HG03064 (cell line): Measurements from ENCODE around the gene NFATC3.
A peak's percentile ranks its signal among the peaks of the same experiment; 100 is the strongest.

Experiments
- ATAC-seq: cut with Tn5 transposase; IDR thresholded peaks from one replicate; pipeline ENCODE4 v1.9.1; 2021; ENCODE audit warnings: low read depth; ENCODE audit not compliant: unreplicated experiment

The NFATC3 gene

DNA sequence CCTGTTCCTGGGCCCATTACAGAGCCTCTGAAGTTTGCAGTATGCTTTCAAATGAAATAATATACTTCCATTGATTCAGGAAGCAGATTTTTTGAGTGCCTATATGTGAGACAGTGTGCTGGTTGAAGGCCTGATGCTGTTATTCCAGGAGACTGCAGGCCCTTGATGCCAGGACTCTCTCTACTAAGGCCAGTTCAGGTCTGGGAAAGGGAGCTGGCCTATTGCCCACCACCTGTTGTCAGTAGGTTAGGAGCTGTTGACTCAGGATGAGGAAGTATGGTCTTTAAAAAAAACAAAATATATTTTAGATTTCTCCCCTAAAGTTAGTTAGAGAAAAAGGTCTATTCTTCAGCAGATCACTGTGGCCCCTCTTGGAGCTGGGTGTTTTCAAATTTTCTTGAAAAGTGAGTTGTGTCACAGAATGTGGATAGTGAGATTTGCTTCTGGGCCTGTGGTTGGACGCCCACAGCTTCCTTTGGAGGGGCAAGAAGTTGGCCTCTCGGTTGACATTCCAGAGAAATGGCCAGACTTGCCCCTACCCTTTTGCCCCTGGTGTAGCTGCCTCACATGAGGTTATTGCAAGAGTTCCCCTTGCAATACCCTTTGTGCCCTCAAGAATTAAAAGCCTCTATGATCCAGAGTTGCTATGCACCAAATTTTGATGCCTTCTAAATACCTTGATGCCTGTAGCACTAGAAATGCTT lies 142.8 kb downstream of the NFATC3 start:
- ATAC-seq = no peak

DNA sequence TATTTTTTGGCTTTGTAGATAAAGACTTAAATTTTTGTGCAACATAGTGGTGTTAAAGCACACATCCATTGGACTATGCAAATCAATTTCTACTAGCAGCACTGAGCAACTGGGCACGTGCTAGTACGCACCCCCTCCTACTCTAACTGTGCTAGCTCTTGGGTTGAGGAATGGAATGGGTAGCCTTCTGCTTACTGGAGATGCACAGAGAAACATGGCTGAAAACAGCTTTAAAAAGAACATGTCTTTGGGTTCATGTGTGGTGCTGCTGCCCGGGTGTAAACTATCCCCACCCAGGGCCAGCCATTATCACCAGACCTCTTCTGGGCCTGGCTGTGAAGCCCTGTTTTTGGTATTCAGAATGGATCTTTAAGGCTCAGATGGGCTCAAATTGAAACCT lies 143.5 kb downstream of the NFATC3 start:
- ATAC-seq = no peak

DNA sequence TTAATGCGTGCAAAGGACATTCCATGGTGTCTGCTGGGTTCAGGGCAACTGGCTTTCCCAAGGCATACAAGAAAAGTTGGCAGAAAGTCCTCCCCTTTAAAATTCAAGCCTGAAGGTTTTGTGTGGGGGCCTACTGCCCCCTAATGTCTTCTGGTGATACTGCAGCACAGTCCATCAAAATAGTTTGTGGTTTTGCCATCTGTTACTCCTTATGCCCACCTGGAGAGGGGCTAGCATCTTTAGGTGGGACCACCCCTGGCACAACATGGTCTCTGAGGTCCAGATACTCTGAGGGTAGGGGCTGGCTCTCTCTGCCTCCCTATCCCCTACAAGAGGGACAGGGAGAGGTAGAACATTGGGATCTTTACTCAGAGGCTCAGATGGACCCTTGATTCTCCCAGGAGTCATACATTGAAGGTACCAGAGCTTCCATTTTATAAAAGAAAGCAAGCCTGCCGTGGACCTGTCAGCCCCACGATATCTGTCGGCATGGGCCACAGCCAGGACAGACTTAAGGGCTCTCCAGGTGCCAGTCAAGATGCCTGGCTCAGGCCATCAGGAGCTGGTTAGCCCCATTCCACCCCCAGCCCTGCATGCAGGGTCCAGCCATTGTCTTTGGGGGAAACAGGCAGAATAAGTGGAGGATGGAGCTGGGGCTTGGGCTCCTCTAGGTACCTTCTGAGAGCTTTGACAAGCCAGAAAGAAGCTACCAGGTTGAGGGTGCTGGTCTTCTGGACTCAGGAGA lies 144.4 kb downstream of the NFATC3 start:
- no peak for ATAC-seq

DNA sequence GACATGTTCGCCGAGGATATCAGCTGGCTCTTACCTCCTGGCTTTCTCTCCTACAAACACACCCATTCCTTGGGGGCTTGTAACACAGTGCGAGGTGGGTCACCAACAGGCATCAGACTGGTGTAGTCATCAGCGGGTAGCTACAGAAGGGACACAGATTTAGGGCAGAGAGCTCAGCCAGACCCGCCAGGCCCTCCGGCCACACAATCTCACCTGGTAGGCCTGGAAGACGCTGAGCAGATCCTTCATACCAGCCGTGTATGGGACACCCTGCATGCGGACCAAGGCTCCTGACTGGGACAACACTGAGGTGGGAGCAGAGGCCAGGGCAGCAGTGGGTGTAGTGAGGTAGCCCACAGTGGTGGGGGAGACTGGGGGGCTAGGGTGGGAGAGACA lies 145.0 kb downstream of the NFATC3 start:
- ATAC-seq = no peak

DNA sequence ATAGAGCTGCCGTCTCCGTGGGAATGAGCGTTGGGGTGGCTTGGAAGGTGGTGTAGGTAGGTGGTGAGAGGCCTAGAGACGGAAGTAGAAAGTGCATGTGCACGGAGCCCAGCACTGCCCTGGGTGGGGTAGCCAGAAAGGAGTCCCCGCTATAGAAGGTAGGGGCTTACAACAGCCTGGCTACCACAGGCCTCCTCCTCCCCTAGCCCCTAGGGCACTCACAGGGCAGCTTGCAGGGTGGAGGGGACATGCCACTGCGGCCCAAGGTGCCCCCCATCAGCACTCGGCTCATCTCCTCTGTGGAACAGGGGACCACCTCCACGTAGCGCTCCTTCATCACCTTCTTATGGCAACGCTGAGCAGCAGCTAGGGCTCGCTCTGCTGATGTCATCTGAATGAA lies 145.8 kb downstream of the NFATC3 start:
- ATAC-seq = no peak

DNA sequence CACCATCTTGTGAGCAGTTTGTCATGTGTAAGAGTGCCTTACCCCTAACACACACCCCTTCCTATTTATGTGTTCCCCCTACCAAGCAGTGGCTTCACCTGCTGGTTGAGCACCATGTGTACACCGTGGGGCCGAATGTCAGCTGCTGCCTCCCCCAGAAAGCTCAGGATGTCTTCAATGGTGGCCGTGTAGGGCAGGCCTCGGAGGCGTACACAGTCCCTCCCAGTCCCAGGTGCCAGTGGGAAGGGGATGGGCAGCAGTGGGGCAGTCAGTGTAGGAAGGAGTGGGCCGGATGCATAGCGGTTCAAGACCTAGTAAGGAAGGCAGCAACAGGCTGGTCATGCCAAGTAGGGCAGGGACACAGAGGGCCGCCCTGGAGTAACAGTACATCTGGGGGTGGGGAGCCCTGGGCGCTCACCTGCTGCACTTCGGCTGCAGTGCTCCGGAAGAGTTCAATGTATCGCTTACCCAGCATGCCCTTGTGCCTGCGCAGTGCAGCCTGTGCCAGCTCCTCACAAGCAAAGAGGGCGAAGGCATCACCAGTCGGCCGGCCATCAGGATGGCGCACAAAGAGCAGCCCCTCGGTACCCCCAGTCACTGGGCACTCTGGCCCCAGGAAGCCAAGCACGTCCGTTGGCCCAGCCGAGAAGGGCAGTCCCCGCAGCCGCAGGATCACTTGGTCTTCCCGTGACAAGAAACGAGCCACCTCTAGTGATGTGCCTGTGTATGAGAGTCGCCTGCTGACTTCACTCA lies 146.4 kb downstream of the NFATC3 start:
- no peak for ATAC-seq

DNA sequence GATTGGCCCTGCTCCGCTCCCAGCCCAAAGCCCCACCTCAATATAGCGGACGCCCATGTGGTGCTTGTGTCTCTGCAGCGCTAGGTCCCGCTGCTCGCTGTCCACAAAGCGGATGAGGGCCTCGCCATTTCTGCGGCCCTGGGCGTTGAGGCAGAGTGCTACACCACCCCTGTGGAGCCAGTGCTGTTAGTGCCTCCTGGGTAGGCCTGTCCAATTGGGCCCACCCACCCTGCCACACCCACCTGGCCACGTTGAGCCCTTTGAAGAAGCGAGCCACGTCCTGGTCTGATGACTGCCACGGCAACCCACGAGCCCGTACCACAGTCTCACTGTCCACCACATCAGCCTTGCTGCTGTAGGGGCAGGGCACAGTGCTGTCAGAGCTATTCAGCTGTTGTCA lies 147.2 kb downstream of the NFATC3 start:
- ATAC-seq = no peak

DNA sequence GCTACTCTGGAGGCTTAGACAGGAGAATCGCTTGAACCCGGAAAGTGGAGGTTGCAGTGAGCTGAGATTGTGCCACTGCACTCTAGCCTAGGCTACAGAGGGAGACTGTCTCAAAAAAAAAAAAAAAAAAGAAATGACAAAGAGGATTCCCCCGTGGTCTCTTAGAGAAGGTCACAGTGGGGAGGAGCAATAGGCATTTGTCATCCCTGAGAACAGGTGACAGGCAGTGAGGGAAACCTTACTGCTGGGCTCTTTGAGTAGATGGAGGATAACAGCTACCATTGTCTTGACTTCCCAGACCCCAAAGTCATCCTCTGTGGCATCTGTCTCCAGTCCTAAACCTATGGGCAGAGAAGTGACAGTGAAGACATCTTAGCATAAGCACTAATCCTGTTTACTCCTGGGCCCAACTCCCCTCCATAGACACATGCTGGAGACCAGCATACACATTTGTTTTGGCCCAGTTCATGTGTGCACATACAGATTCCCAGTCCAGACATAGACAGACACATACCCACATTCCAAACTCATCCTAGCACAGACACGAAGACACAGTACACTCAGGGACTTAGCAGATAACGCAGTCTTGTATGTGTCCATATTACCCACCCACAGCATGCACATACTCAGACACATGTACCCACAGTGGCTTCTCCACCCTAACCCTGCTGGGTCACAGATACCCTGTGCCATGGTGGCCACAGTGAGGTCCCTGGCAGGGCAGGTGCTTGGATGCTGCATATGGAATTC lies 148.1 kb downstream of the NFATC3 start:
- ATAC-seq = no peak

DNA sequence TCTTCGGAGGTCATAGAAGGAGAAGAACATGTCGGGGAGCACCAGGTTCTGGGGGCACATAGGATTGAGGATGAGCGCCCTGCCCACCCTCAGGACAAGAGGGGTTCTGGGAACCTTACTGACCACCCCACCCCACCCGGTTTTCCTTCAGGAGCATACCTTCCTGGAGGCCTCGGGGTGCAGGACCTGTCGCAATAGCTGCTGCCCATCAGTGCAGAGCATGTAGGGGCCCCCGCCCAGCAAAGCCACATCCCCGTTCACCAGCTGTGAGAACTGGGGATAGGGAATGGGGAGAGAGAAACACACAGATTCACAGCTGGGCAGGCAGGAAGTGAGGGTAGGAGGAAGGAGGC lies 148.6 kb downstream of the NFATC3 start:
- ATAC-seq = no peak

DNA sequence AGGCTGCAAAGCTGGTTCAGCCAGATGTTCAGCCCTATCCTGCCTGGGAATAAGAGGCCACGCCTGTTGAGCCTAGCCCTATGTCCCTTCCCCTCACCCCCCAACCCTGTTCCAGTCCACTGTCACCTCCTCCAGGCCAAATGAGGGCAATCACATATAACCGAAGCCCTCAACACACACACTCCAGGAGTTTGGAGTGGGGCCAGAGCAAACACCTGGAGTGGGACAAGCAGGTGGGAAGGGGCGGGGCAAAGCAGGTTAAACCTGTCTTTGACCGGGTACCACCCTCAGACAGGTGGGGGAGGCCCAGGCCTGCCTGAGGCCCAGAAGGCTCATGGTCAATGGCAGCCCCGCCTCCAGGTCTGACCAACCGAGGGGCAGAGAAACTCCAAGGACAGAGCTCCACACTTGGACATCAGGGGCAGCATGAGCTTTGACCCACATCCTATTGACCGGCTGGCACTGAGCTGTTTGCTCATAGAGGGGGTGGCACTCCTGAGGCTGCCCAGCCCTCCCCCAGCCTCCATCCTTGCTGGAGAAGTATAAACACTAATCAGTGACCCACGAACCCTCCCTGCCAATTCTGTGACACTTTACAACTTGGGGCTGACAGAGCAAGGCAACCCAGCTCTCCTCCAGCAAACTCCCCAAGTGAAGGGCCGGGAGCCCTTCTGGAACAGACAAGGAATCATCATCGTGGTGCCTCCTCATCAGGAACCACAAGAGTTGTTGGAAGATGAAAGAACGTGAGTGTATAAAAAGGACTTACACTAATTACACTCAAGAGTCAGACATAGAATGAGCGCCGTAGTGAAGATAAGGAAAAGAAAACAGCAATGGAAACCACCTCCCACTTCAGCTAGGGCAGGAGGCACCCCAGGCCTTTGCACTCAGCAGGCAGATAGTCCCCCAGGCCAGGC lies 149.3 kb downstream of the NFATC3 start:
- no peak for ATAC-seq

DNA sequence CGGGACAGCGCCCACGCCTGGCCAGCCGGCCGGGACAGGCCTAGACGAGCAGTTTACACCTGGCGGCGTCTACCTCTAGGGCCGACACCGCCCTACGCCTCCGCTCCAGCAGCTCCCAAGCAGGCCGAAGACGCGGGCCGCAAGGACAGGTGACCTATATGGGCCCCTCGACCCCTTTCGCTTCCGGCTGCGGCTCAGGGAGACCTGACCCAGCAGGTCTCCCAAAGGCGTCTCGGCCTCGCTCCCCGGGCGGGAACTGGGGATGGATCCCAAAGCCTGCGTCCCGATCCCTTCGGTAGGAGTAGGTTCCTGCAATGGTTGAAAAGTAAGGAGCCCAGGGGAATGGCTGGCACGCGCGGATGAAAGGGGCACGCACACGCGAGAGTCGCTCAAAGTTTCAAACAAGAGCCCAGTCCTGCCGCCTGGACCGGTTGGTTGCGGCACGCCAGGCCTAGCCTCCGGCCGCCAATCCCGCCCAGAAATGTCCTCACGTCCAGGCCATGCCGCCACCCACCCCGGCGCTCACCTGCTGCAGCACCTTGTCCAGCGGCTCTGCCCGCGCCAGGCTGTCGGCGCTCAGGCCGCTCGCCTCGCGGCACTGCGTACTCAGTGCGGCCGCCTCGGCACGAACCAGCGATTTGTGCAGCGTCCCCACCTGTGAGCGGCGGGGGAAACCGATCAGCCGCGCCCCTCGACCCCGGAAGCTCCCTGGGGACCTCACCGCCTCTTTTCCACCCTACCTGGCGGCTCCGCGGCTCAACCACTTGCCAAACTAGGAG lies 150.1 kb downstream of the NFATC3 start:
- ATAC-seq = no peak

DNA sequence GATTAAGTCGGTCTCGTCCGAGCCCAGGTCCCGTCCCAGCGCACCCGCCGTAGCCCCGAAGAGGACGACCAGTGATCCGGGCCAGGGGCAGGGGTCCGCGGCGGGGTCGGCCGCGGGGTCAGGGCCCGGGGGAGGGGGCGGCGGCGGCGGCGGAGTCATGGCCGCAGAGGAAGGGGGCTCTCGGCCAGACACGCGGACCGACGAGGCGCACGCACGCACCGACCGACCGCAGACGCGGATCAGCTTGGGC lies 150.6 kb downstream of the NFATC3 start, which contains the start of gene ESRP2:
TSS of gene ESRP2 (minus strand) at position 241 of the 250 bp plus-strand sequence. CDS start at position 159, 82 bp downstream.
- no peak for ATAC-seq

DNA sequence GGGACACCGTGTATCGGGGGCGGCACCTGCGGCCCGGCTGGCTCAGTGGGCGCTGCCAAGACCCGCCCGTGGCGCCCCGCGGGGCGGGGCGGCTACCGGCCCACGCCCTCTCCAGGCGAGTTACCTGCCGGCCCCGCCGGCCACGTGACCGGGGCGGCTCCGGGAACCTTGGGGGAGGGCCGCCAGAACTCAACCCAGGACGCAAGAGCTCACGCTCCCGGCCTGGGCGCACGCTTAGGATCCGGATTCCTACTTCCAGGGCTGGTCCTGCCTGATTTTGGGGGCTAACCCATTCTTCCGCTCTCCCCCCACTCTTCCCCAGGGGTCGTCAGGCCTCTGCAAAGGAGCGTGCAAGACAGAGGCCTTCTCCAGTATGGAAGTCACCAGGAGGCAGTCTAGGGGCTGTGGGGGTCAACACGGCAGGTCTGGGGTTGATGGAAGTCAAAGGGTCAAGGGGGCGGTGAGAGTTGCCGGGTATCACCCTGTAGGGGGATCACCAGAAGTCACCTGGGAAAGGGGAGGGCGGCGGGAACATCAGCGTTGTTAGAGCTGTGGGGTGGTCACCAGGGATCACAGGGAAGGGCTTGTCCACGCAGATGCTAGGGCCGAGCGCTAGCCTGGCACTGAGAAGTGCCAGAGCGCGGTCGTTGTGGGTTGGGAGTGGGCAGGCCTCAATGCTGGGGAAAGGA lies 151.1 kb downstream of the NFATC3 start:
- no peak for ATAC-seq

DNA sequence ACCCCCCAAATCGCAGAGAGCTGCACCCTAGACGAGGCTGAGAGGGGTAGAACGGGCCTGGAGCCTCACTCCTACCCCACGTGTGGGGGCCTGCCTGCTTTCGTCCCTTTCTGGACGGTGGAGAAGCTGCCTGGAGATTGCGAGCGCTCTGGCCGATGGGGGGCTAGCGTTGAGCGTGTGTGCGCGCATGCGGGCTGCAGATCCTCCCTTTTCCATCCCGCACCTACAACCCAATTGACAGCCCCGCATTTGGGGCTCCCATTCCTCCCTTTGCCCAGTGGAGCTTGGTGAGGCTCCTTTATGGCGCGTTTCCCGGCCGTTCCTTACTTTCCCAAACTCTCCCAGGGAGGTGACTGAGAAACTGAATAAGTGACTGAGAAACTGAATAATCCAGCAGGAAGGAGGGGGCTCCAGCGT lies 151.7 kb downstream of the NFATC3 start:
- ATAC-seq = no peak

DNA sequence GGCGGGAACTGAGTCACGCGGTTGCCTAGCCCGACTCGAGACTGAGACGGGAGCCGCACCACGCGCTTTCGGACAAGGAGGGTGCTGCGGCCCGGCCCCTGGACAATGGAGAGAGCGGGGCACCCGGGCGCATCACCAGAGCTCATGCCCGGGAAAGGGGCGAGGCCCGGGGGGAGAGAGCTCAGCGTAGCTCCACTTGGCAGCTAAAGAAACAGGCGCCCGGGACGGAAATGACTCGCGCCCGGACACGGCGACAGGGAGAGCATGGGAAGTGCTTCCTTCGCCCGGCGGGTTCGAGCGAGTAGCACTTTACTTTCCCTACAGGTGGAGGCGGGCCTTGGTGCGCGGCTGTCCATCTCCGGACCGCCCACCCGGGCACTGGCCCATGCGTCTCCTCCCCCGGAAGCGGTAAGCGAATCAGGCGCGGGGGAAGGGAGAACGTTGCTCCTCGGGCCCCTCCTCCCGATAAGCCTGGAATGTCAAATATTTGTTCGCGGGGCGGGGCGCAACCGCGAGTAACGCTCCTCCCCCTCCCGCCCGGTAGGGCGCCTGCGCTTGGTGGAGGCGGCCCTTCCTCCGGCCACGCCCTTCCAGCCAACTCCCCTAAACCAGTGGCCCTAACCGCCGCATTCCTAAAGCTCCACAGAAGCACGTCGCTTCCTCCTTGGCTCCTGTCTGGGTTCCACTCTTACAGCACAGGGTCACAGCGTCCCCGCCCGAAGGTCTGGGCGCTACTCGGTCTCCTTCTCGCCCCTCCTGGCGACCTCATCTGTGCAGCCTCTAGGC lies 152.3 kb downstream of the NFATC3 start:
- peak; percentile 74 for ATAC-seq

DNA sequence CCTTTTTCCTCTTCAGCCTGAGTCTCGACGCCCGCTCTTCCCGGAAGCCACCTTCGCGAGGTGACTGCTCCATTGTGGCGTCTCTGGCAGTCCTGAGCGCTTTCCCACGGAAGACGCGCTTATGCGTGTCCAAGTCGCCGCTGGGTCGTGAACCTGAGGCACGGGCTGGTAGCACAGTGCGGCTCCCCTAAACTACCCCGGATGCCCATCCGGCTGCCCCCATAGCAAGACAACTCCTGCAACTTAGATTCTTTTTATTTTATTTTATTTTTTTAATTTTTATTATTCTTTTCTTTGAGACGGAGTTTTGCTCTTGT lies 152.8 kb downstream of the NFATC3 start:
- ATAC-seq = no peak

DNA sequence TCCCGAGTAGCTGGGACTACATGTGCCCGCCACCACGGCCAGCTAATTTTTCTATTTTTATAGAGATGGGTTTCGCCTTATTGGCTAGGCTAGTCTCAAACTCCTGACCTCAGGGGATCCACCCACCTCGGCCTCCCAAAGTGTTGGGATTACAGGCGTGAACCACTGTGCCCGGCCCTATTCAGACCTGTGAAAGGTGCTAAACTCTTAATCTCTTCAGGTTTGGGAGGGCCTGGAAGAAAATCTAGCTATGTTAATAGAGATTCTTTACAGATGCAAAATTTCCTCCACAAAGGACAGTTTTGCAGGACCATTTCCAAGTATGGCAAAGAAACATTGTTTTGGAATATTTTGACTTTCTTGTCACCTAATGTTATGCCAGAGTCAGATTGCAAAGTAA lies 156.9 kb downstream of the NFATC3 start:
- ATAC-seq = no peak
